ENCODE measurements around the gene AATK.

AATK gene

DNA sequence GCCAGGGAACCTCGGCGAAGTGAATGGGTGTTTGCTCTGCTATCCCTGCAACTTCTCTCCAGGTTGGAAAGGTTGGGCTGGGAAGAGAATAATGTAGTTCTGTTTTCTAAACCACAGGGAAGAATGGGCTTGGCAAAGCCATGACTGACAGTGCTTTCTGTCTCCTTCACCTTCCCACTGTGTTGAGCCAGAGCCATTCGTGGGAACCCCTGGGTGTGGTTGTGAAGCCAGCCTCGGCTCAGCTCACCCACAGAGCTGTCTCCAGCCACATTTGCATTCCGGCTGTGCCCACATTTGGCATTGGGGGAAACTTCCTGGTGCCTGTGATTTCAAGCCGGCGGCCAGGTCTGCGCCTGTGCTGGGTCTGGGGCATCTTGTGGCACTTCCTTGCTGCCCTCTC, 91.1 kb downstream of the AATK start:
- DNase-seq (ENCODE audit: low read depth), result no peak
- H3K4me3 ChIP-seq (ENCODE audit: low read length), result no peak overlapping the region
- TF ChIP-seq, protein P1, sequence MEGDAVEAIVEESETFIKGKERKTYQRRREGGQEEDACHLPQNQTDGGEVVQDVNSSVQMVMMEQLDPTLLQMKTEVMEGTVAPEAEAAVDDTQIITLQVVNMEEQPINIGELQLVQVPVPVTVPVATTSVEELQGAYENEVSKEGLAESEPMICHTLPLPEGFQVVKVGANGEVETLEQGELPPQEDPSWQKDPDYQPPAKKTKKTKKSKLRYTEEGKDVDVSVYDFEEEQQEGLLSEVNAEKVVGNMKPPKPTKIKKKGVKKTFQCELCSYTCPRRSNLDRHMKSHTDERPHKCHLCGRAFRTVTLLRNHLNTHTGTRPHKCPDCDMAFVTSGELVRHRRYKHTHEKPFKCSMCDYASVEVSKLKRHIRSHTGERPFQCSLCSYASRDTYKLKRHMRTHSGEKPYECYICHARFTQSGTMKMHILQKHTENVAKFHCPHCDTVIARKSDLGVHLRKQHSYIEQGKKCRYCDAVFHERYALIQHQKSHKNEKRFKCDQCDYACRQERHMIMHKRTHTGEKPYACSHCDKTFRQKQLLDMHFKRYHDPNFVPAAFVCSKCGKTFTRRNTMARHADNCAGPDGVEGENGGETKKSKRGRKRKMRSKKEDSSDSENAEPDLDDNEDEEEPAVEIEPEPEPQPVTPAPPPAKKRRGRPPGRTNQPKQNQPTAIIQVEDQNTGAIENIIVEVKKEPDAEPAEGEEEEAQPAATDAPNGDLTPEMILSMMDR (IDR thresholded peaks at IDR 0.05; ENCODE audit: insufficient read depth, low read depth, low read length, missing control alignments), result no peak

DNA sequence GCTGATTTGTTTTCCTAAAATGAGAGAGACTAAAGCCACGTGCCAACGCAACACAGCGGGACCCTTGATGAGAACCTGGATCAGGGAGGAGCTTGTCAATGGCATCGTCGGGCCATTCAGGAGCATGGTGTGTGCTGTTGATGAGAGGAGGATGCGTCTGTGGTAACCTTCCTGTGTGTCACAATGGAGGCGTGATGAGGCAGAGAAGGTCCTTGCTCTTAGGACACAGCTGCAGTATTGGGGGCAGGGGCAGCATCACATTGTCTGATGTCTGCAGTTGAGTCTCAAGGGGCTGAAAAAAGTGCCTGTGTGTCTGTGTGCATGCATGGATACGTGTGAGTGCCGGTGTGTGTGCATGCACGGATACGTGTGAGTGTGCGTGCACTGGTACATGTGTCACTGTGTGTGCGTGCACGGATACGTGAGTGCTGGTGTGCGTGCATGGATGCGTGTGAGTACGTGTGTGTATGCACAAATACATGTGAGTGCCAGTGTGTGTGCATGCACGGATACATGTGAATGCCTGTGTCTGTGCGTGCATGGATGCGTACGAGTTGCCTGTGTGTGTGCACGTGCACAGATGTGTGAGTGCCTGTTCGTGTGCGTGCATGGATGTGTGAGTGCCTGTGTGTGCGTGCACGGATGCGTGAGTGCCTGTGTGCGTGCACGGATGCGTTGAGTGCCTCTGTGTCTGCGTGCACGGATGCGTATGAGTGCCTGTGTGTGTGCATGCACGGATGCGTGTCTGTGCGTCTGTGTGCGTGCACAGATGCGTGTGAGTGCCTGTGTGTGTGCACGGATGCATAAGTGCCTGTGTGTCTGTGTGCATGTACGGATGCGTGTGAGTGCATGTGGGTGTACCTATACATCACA, 91.8 kb downstream of the AATK start:
- DNase-seq (ENCODE audit: low read depth), result no peak
- TF ChIP-seq, protein P1 (IDR thresholded peaks at IDR 0.05; ENCODE audit: insufficient read depth, low read depth, low read length, missing control alignments), result no peak
- H3K4me3 ChIP-seq (ENCODE audit: low read length), result no peak overlapping the region

- no peak overlapping the region for H3K4me3 ChIP-seq (ENCODE audit: low read length)
- TF ChIP-seq, protein P1 (IDR thresholded peaks at IDR 0.05; ENCODE audit: insufficient read depth, low read depth, low read length, missing control alignments), result no peak
- DNase-seq (ENCODE audit: low read depth), result no peak
These were observed 94.0 kb downstream of the AATK start for GRCh38 chr17:81071761-81072741.

- H3K4me3 ChIP-seq (ENCODE audit: low read length), result no peak overlapping the region
- TF ChIP-seq, protein P1 (IDR thresholded peaks at IDR 0.05; ENCODE audit: insufficient read depth, low read depth, low read length, missing control alignments), result no peak
These were observed 95.3 kb downstream of the AATK start for GRCh38 chr17:81070541-81071246.

GRCh38 chr17:81069135-81069645, 96.8 kb downstream of the AATK start:
- H3K4me3 ChIP-seq (ENCODE audit: low read length), result no peak overlapping the region
- TF ChIP-seq, protein P1 (IDR thresholded peaks at IDR 0.05; ENCODE audit: insufficient read depth, low read depth, low read length, missing control alignments), result no peak
- DNase-seq (ENCODE audit: low read depth), result no peak

More at GRCh38 chr17:81070541-81071246, 95.3 kb downstream of the AATK start:
- no peak for DNase-seq (ENCODE audit: low read depth)

GRCh38 chr17:81068411-81069134, 97.4 kb downstream of the AATK start:
- TF ChIP-seq, protein P1 (IDR thresholded peaks at IDR 0.05; ENCODE audit: insufficient read depth, low read depth, low read length, missing control alignments), result no peak
- no peak overlapping the region for H3K4me3 ChIP-seq (ENCODE audit: low read length)
- no peak for DNase-seq (ENCODE audit: low read depth)
